ENCODE data around the gene ECT2. TPM values are rescaled to one million over a fixed set of nuclear protein-coding genes. Genes with fewer than 3 reads are reported as not detected.

ECT2 gene
- total RNA-seq, 2 donors from 2014 or later, result 90.3 to 141 TPM

DNA sequence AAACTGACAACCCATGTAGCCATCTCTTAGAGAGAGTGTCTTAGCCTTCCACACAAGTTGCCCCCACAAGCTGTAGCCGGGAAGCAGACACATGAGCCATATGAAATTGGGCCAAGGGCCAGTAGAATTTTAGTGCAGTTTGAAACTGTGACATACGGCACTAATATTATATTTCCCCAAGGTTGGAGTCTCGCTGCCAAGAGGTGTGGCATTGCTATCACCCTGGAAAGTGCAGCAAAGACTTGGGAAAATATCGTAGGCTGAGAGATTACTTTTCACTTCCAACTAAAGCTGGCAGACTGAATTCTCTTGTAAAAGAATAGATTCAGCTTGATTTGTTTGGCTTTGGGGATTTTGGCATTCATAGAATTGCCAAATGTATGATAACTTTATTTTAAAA is 89.2 kb downstream of the ECT2 start:
- no peaks in the 10 kb centered on the region for H3K4me1 ChIP-seq (ENCODE audit: control insufficient read depth, insufficient read depth, low read length)
- Mint-ChIP-seq H3K36me3 (ENCODE audit: low read depth) (no peaks in the 10 kb centered on the region), H3K4me3 (no peak overlapping the region), H3K27me3 (ENCODE audit: insufficient read depth) (peaks cover 14% of the 10 kb centered on the region), H3K4me1 (peaks cover 4% of the 10 kb centered on the region), H3K9me3 (no peaks in the 10 kb centered on the region), H3K27ac (no peak overlapping the region)
- TF ChIP-seq, protein P1, sequence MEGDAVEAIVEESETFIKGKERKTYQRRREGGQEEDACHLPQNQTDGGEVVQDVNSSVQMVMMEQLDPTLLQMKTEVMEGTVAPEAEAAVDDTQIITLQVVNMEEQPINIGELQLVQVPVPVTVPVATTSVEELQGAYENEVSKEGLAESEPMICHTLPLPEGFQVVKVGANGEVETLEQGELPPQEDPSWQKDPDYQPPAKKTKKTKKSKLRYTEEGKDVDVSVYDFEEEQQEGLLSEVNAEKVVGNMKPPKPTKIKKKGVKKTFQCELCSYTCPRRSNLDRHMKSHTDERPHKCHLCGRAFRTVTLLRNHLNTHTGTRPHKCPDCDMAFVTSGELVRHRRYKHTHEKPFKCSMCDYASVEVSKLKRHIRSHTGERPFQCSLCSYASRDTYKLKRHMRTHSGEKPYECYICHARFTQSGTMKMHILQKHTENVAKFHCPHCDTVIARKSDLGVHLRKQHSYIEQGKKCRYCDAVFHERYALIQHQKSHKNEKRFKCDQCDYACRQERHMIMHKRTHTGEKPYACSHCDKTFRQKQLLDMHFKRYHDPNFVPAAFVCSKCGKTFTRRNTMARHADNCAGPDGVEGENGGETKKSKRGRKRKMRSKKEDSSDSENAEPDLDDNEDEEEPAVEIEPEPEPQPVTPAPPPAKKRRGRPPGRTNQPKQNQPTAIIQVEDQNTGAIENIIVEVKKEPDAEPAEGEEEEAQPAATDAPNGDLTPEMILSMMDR (conservative IDR thresholded peaks at IDR 0.05), result no peak
- H3K9me3 ChIP-seq (ENCODE audit: control insufficient read depth, low read length), result no peaks in the 10 kb centered on the region
- no peak overlapping the region for H3K9ac ChIP-seq (ENCODE audit: extremely low read depth, low read length, poor library complexity, severe bottlenecking)
- no peak for DNase-seq
- no peak overlapping the region for H3K27ac ChIP-seq (ENCODE audit: low read depth, low read length)
- no peak overlapping the region for H3K4me3 ChIP-seq (ENCODE audit: low read length)
- 84 to 96% methylated on average over 3 to 4 of the region's 4 CpGs for WGBS, 2 experiments (ENCODE audit: insufficient coverage in 1 of 2, insufficient read length in 1 of 2)
- H3K27me3 ChIP-seq (ENCODE audit: control insufficient read depth, insufficient read depth, low read length, poor library complexity, severe bottlenecking), result no peaks in the 10 kb centered on the region
- H3K36me3 ChIP-seq (ENCODE audit: control insufficient read depth, insufficient read depth, low read length), result no peaks in the 10 kb centered on the region

DNA sequence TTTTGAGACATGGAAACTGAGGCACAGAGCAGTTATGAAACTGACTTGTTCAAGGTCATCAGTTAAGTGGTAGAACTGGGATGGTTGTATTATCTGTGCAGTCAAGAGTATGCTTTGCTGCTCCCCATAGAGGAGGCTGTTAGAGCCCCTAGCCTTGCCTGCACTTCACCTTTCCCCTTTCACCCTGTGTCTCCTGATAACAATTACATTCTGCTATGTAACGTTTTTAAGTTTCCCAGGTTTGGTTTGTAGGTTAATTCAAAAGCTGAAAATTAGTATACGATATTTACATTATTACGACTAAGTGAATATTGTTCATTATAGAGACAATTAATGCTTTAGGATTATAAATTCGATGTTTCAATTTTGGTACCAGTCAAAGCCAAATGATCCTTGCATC is 89.9 kb downstream of the ECT2 start:
- H3K9ac ChIP-seq (ENCODE audit: extremely low read depth, low read length, poor library complexity, severe bottlenecking), result no peak overlapping the region
- no peaks in the 10 kb centered on the region for H3K4me1 ChIP-seq (ENCODE audit: control insufficient read depth, insufficient read depth, low read length)
- 90 to 96% methylated on average over 3 to 4 of the region's 4 CpGs for WGBS, 2 experiments (ENCODE audit: insufficient coverage in 1 of 2, insufficient read length in 1 of 2)
- TF ChIP-seq, protein P1 (conservative IDR thresholded peaks at IDR 0.05), result no peak
- Mint-ChIP-seq H3K27ac (no peak overlapping the region), H3K36me3 (ENCODE audit: low read depth) (no peaks in the 10 kb centered on the region), H3K4me1 (peaks cover 4% of the 10 kb centered on the region), H3K4me3 (no peak overlapping the region), H3K9me3 (no peaks in the 10 kb centered on the region), H3K27me3 (ENCODE audit: insufficient read depth) (peaks cover 14% of the 10 kb centered on the region)
- no peaks in the 10 kb centered on the region for H3K36me3 ChIP-seq (ENCODE audit: control insufficient read depth, insufficient read depth, low read length)
- DNase-seq, result no peak
- no peaks in the 10 kb centered on the region for H3K9me3 ChIP-seq (ENCODE audit: control insufficient read depth, low read length)
- no peak overlapping the region for H3K27ac ChIP-seq (ENCODE audit: low read depth, low read length)
- no peak overlapping the region for H3K4me3 ChIP-seq (ENCODE audit: low read length)
- no peaks in the 10 kb centered on the region for H3K27me3 ChIP-seq (ENCODE audit: control insufficient read depth, insufficient read depth, low read length, poor library complexity, severe bottlenecking)

DNA sequence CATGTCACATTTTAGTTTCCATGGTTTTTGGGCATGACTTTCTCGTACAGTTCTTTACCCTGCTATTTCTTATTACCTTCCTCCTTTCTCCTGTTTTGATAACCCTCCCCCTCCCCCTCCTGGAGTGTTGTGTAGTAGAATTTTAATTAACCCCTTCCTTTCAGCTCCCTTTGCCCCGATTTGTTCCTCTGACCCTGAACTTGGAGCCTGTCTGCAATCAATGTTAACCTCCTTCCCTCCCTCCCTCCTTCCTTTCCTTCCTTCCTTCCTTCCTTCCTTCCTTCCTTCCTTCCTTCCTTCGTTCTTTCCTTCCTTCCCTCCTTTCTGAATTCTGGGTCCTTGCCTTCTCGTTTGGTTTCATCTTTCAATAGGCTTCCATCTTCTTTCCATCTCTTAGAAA is 90.4 kb downstream of the ECT2 start:
- TF ChIP-seq, protein P1 (conservative IDR thresholded peaks at IDR 0.05), result no peak
- Histone ChIP-seq H3K4me1 (ENCODE audit: control insufficient read depth, insufficient read depth, low read length) (no peaks in the 10 kb centered on the region), H3K4me3 (ENCODE audit: low read length) (no peak overlapping the region), H3K9me3 (ENCODE audit: control insufficient read depth, low read length) (no peaks in the 10 kb centered on the region), H3K27me3 (ENCODE audit: control insufficient read depth, insufficient read depth, low read length, poor library complexity, severe bottlenecking) (no peaks in the 10 kb centered on the region), H3K9ac (ENCODE audit: extremely low read depth, low read length, poor library complexity, severe bottlenecking) (no peak overlapping the region), H3K36me3 (ENCODE audit: control insufficient read depth, insufficient read depth, low read length) (no peaks in the 10 kb centered on the region), H3K27ac (ENCODE audit: low read depth, low read length) (no peak overlapping the region)
- no peak overlapping the region for H3K27ac Mint-ChIP-seq
- no peak overlapping the region for H3K4me3 Mint-ChIP-seq
- no peaks in the 10 kb centered on the region for H3K36me3 Mint-ChIP-seq (ENCODE audit: low read depth)
- no peak for DNase-seq
- peaks cover 4% of the 10 kb centered on the region for H3K4me1 Mint-ChIP-seq
- no peaks in the 10 kb centered on the region for H3K9me3 Mint-ChIP-seq
- peaks cover 14% of the 10 kb centered on the region for H3K27me3 Mint-ChIP-seq (ENCODE audit: insufficient read depth)
- 80 to 100% methylated on average over 2 to 4 of the region's 4 CpGs for WGBS, 2 experiments (ENCODE audit: insufficient coverage in 1 of 2, insufficient read length in 1 of 2)

All from endodermal cell (in vitro differentiated cells).